Mammary epithelial cell (primary cell): ENCODE measurements around the gene KCNN3.

Source experiments
- CTCF ChIP-seq, 2 donors: IDR thresholded peaks in 1 of 2; conservative IDR thresholded peaks in 1 of 2; 2 replicates each; pipeline ENCODE4 v1.5.1; 2011 to 2012; ENCODE audit warnings: inconsistent platforms in 2 of 2, low read length in 2 of 2, mild to moderate bottlenecking in 2 of 2, control low read depth in 1 of 2, low read depth in 1 of 2; ENCODE audit not compliant: insufficient read depth in 1 of 2; ENCODE audit errors: extremely low read depth in 1 of 2
- EZH2 ChIP-seq: IDR thresholded peaks from 2 replicates; pipeline ENCODE4 v1.6.1; 2012; ENCODE audit warnings: low read length, inconsistent platforms, borderline replicate concordance

GRCh38 chr1:154809436-154810413, 60.4 kb downstream of the KCNN3 start:
- TF ChIP-seq CTCF (conservative IDR thresholded peaks at IDR 0.05 in 1 of 2, IDR thresholded peaks at IDR 0.05 in 1 of 2; ENCODE audit: extremely low read depth in 1 of 2, insufficient read depth in 1 of 2, low read depth in 1 of 2, low read length in 2 of 2) (no peak), EZH2 (no peak)
